GM12878 (cell line): ENCODE data around the gene OR8D1. TPM values are rescaled to one million over a fixed set of nuclear protein-coding genes. Genes with fewer than 3 reads are reported as not detected.

Experiments used
- ATAC-seq: fragments of 200-7000 bp; cut with Tn5 transposase; 3 replicates; pipeline ENCODE4 v1.9.1; 2020; ENCODE audit warnings: mild to moderate bottlenecking, moderate library complexity
- BruUV-seq: library from RNA; stranded (reverse); fragments of 400-500 nt; replicated peaks from 2 replicates; lab custom pipeline; 2021; lab: Mats Ljungman, UMichigan
- CTCF ChIA-PET: fragments of 300-600 bp; sonication (Branson Sonifier 250); formaldehyde crosslinking; extraction: SDS; loops from one replicate; lab custom pipeline; 2021; ENCODE audit warnings: inconsistent platforms; lab: Yijun Ruan, JAX
- POLR2A ChIA-PET: fragments of 350-600 bp; formaldehyde crosslinking; extraction: SDS; loops from one replicate; lab custom pipeline; 2021; ENCODE audit warnings: inconsistent platforms; lab: Charles Lee
- RAD21 ChIA-PET: fragments of 300-600 bp; sonication (Branson Sonifier 250); formaldehyde crosslinking; loops from one replicate; lab custom pipeline; 2023; ENCODE audit warnings: antibody characterized with exemption; ENCODE audit not compliant: unreplicated experiment; lab: Charles Lee
- SMC1A ChIA-PET: fragments of 300-600 bp; sonication (Branson Sonifier 250); formaldehyde crosslinking; loops from one replicate; lab custom pipeline; 2023; ENCODE audit not compliant: unreplicated experiment, uncharacterized antibody; lab: Charles Lee
- DNase-seq: peaks from one replicate; pipeline ENCODE4 v3.0.0-alpha.2; 2011; ENCODE audit warnings: low read depth, low spot score
- FAIRE-seq: peaks from 3 replicates; lab custom pipeline; 2011; peaks lifted over from hg19 to GRCh38; lab: Jason Lieb, UNC
- H2AFZ ChIP-seq: 2 replicates; pipeline ENCODE4 v1.6.0; 2011; ENCODE audit warnings: low read depth, low read length, control low read depth; ENCODE audit not compliant: control insufficient read depth
- H3K27ac ChIP-seq: 2 replicates; pipeline ENCODE4 v1.5.1; 2011; ENCODE audit warnings: control low read depth; ENCODE audit not compliant: control insufficient read depth, insufficient read depth
- H3K27me3 ChIP-seq, 2 experiments: replicated peaks in 1 of 2; 2 replicates each; pipeline versions ENCODE4 v1.6.0 to v1.6.1; 2011; ENCODE audit warnings: low read length in 1 of 2; ENCODE audit not compliant: control insufficient read depth in 2 of 2, insufficient read depth in 2 of 2
- H3K36me3 ChIP-seq, 2 experiments: 2 replicates each; pipeline ENCODE4 v1.5.1; 2011; ENCODE audit warnings: low read length in 1 of 2; ENCODE audit not compliant: control insufficient read depth in 2 of 2, insufficient read depth in 2 of 2
- H3K4me1 ChIP-seq: 2 replicates; pipeline ENCODE4 v1.6.1; 2011; ENCODE audit warnings: mild to moderate bottlenecking, low read length, moderate library complexity, mixed read lengths; ENCODE audit not compliant: control insufficient read depth, insufficient read depth
- H3K4me2 ChIP-seq: 2 replicates; pipeline ENCODE4 v1.6.0; 2011; ENCODE audit warnings: control low read depth; ENCODE audit not compliant: control insufficient read depth, insufficient read depth
- H3K4me3 ChIP-seq: fragments of 200-600 bp; sonication (generic); 2 replicates; pipeline ENCODE4 v1.5.1; 2016
- H3K79me2 ChIP-seq: 2 replicates; pipeline ENCODE4 v1.6.0; 2011; ENCODE audit warnings: low read length; ENCODE audit not compliant: control insufficient read depth, insufficient read depth
- H3K9ac ChIP-seq: 2 replicates; pipeline ENCODE4 v1.8.0; 2011; ENCODE audit warnings: low read length, control low read depth, mixed read lengths; ENCODE audit not compliant: control insufficient read depth, insufficient read depth
- H3K9me3 ChIP-seq: replicated peaks from 3 replicates; pipeline ENCODE4 v1.5.1; 2011; ENCODE audit warnings: mild to moderate bottlenecking, low read length; ENCODE audit not compliant: control insufficient read depth, insufficient read depth
- H4K20me1 ChIP-seq: 2 replicates; pipeline ENCODE4 v1.6.0; 2011; ENCODE audit not compliant: control insufficient read depth, insufficient read depth
- CBFB ChIP-seq: IDR thresholded peaks from 2 replicates; pipeline ENCODE4 v1.6.1; 2016; ENCODE audit warnings: antibody characterized with exemption, low read depth
- CBX3 ChIP-seq: fragments of 200-600 bp; sonication (generic); IDR thresholded peaks from 2 replicates; pipeline ENCODE4 v1.6.1; 2016; ENCODE audit warnings: low read depth, borderline replicate concordance
- FOS ChIP-seq: IDR thresholded peaks from 3 replicates; pipeline ENCODE4 v1.6.1; 2011; ENCODE audit warnings: borderline replicate concordance; ENCODE audit not compliant: insufficient read length; ENCODE audit errors: extremely low read depth
- IRF5 ChIP-seq: fragments of 450-650 bp; IDR thresholded peaks from 2 replicates; pipeline ENCODE4 v1.6.1; 2017; ENCODE audit warnings: borderline replicate concordance
- KLF5 ChIP-seq: fragments of 450-650 bp; IDR thresholded peaks from 2 replicates; pipeline ENCODE4 v1.6.1; 2014; ENCODE audit warnings: mild to moderate bottlenecking; ENCODE audit not compliant: partially characterized antibody
- MEF2B ChIP-seq: fragments of 450-650 bp; IDR thresholded peaks from 2 replicates; pipeline ENCODE4 v1.6.1; 2018; ENCODE audit warnings: mild to moderate bottlenecking, moderate library complexity; ENCODE audit not compliant: partially characterized antibody, poor library complexity, severe bottlenecking
- MXI1 ChIP-seq: fragments of 150-350 bp; IDR thresholded peaks from 2 replicates; pipeline ENCODE4 v1.6.1; 2011; ENCODE audit warnings: low read depth, mild to moderate bottlenecking, inconsistent platforms, low read length, improper control_type of control experiment
- NKRF ChIP-seq: fragments of 450-650 bp; conservative IDR thresholded peaks from 2 replicates; pipeline ENCODE4 v1.6.1; 2017; ENCODE audit warnings: mild to moderate bottlenecking, moderate library complexity
- NR2F1 ChIP-seq: fragments of 450-650 bp; conservative IDR thresholded peaks from 2 replicates; pipeline ENCODE4 v1.6.1; 2017; ENCODE audit warnings: mild to moderate bottlenecking
- PAX8 ChIP-seq: fragments of 450-650 bp; IDR thresholded peaks from 2 replicates; pipeline ENCODE4 v1.6.1; 2017; ENCODE audit warnings: mild to moderate bottlenecking, moderate library complexity
- RAD51 ChIP-seq: fragments of 450-650 bp; IDR thresholded peaks from 2 replicates; pipeline ENCODE4 v1.6.1; 2016; ENCODE audit warnings: moderate library complexity, mild to moderate bottlenecking, inconsistent platforms
- SP1 ChIP-seq: IDR thresholded peaks from one replicate; pipeline ENCODE4 v1.6.1; 2011; ENCODE audit warnings: low read depth, low read length
- SPI1 ChIP-seq: IDR thresholded peaks from 2 replicates; pipeline ENCODE4 v1.6.1; 2011; ENCODE audit warnings: low read depth, mild to moderate bottlenecking, low read length, moderate library complexity, borderline replicate concordance; ENCODE audit not compliant: insufficient read depth
- SREBF2 ChIP-seq: IDR thresholded peaks from 2 replicates; pipeline ENCODE4 v1.6.1; 2012; ENCODE audit warnings: mild to moderate bottlenecking, low read length
- TCF12 ChIP-seq: IDR thresholded peaks from 2 replicates; pipeline ENCODE4 v1.6.1; 2011; ENCODE audit warnings: low read depth, mild to moderate bottlenecking, low read length
- TCF7 ChIP-seq: IDR thresholded peaks from 2 replicates; pipeline ENCODE4 v1.6.1; 2014; ENCODE audit warnings: antibody characterized with exemption, borderline replicate concordance
- WGBS: methylation state at CpG from one replicate; pipeline ENCODE4 v1.1.6; 2016; ENCODE audit warnings: low lambda C conversion rate; ENCODE audit not compliant: insufficient replicate concordance, insufficient coverage; ENCODE audit errors: missing lambda C conversion rate; 5-methylcytosine and 5-hydroxymethylcytosine counted together
- in situ Hi-C: fragments of 300-500 bp; cut with MboI; formaldehyde crosslinking; loops from 9 replicates; pipeline ENCODE4 v1.14.3; 2018; ENCODE audit warnings: mixed read lengths
- intact Hi-C: fragments of 100-400 bp; cut with micrococcal nuclease; formaldehyde crosslinking; loops from one replicate; pipeline ENCODE4 v1.14.2; 2022; ENCODE audit not compliant: unreplicated experiment
- polyA plus RNA-seq, 11 experiments: library from polyadenylated mRNA; depleted of rRNA in 4 of 11; unstranded in 6 of 11; stranded (reverse) in 5 of 11; fragments of >200 nt; fragmentation: Nextera tagmentation in 4 of 11; fragmentation: Illumina TruSeq in 1 of 11; extraction: Ambion mirVana in 4 of 11; extraction: Trizol in 1 of 11; gene quantifications; 1 replicate in 1 of 11; 2 replicates in 10 of 11; pipeline versions ENCODE4 v1.2.1 to v1.2.3, GENCODE V29; 2011 to 2016; ENCODE audit warnings: inconsistent platforms in 2 of 11, missing spikeins in 2 of 11, low read depth in 1 of 11
- total RNA-seq, 4 experiments: library from RNA; depleted of rRNA in 3 of 4; stranded (reverse); fragments of >200 nt in 3 of 4; fragmentation: Illumina TruSeq in 1 of 4; extraction: Trizol in 1 of 4; gene quantifications; 2 replicates each; pipeline versions ENCODE4 v1.2.1 to v1.2.3, GENCODE V29; 2013 to 2021
- TF ChIP-seq, protein P1 (sequence below): IDR thresholded peaks from 2 replicates; pipeline ENCODE4 v1.6.1; 2011; ENCODE audit warnings: mild to moderate bottlenecking, low read depth, low read length, moderate library complexity; ENCODE audit not compliant: insufficient replicate concordance
- TF ChIP-seq, protein P2 (sequence below): fragments of 450-650 bp; IDR thresholded peaks from 2 replicates; pipeline ENCODE4 v1.6.1; 2016; ENCODE audit warnings: mild to moderate bottlenecking

Gene OR8D1
- total and polyA plus RNA-seq, 10 of the 15 experiments (the other 5 are each of a cell fraction or from before 2014, with no cell fraction given) = not detected

- TF ChIP-seq MEF2B (no peak), KLF5 (no peak), SREBF2 (no peak), TCF12 (no peak)
- TF ChIP-seq, all 136 proteins: peak for 0
These were observed 2.1 kb downstream of the OR8D1 start (continued) for GRCh38 chr11:124311670-124312069.

DNA sequence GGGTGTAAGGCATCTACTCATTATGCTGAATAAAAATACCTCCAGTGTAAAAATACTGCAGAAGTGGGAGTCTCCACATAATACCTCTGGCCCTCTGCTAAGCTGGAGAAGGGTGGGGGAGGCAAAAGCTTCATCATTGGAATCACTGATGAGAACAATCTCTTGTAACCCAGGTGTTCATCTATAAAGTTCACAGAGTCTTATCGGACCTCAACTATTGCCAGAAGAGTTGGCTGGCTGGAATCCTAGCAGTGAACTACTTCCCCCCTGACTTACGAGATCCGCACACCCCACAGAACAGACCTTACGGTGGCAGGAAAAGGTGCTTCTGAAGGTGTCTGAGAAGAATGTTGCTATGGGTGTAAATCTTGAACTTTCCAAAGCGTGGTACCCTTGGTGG lies 2.5 kb downstream of the OR8D1 start:
- ChIA-PET SMC1A (no interaction called here), POLR2A (no interaction called here), CTCF (no interaction called here), RAD21 (no interaction called here)
- Histone ChIP-seq H3K9ac (no peak overlapping the region), H3K27me3 (no peaks in the 10 kb centered on the region), H2AFZ (no peak overlapping the region), H3K4me2 (no peak overlapping the region), H3K36me3 (no peaks in the 10 kb centered on the region), H4K20me1 (no peaks in the 10 kb centered on the region), H3K9me3 (no peaks in the 10 kb centered on the region), H3K79me2 (no peaks in the 10 kb centered on the region), H3K27ac (no peak overlapping the region), H3K4me3 (no peak overlapping the region), H3K4me1 (no peaks in the 10 kb centered on the region)
- in situ Hi-C loops (no loop called here), intact Hi-C loops (no loop called here)
- TF ChIP-seq SP1 (no peak), RAD51 (no peak), NKRF (no peak), TCF7 (no peak), CBFB (no peak), FOS (no peak), PAX8 (no peak), SPI1 (no peak), NR2F1 (no peak), IRF5 (no peak), MXI1 (no peak), CBX3 (no peak)
- TF ChIP-seq, protein P1, sequence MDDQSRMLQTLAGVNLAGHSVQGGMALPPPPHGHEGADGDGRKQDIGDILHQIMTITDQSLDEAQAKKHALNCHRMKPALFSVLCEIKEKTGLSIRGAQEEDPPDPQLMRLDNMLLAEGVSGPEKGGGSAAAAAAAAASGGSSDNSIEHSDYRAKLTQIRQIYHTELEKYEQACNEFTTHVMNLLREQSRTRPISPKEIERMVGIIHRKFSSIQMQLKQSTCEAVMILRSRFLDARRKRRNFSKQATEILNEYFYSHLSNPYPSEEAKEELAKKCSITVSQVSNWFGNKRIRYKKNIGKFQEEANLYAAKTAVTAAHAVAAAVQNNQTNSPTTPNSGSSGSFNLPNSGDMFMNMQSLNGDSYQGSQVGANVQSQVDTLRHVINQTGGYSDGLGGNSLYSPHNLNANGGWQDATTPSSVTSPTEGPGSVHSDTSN = no peak
- TF ChIP-seq, protein P2, sequence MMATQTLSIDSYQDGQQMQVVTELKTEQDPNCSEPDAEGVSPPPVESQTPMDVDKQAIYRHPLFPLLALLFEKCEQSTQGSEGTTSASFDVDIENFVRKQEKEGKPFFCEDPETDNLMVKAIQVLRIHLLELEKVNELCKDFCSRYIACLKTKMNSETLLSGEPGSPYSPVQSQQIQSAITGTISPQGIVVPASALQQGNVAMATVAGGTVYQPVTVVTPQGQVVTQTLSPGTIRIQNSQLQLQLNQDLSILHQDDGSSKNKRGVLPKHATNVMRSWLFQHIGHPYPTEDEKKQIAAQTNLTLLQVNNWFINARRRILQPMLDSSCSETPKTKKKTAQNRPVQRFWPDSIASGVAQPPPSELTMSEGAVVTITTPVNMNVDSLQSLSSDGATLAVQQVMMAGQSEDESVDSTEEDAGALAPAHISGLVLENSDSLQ = no peak
- no TSS peak for BruUV-seq
- no peak for ATAC-seq
- DNase-seq = no peak
- FAIRE-seq = no peak
- WGBS = 24% methylated on average over 5 of the region's 5 CpGs
